Activated naive CD4-positive, alpha-beta T cell treated with anti-CD3 and anti-CD28 coated beads, Interleukin-2, amount 50 U/mL, for 16 hours (primary cell): ENCODE measurements around the gene PRAMEF17.
"Not testable (repeated sequence)": the region's sequence is repeated elsewhere in the genome, so short reads cannot be mapped to it uniquely, and the experiment has no call there.

Experiments
- DNase-seq: peaks from one replicate; pipeline ENCODE4 v3.0.0-alpha.2; 2020

PRAMEF17 gene

GRCh38 chr1:13389332-13389731 is at the start of gene PRAMEF17:
TSS of gene PRAMEF17 (plus strand) at chr1:13389632. CDS start at chr1:13389658, 26 bp downstream.
- DNase-seq = not testable (repeated sequence)

- DNase-seq = not testable (repeated sequence)
These were observed 46.9 kb upstream of the PRAMEF17 start for GRCh38 chr1:13342496-13342895.

- not testable (repeated sequence) for DNase-seq
These were observed 42.4 kb upstream of the PRAMEF17 start, which contains the start of gene PRAMEF14 for GRCh38 chr1:13347034-13347433. TSS of gene PRAMEF14 (minus strand) at chr1:13347134. CDS start at chr1:13345314, 1,820 bp downstream.

- not testable (repeated sequence) for DNase-seq
These were observed 36.0 kb upstream of the PRAMEF17 start for GRCh38 chr1:13353476-13353875.

GRCh38 chr1:13354475-13354874 is 35.0 kb upstream of the PRAMEF17 start:
- DNase-seq = not testable (repeated sequence)

GRCh38 chr1:13356774-13357173 is 32.7 kb upstream of the PRAMEF17 start:
- DNase-seq = not testable (repeated sequence)

GRCh38 chr1:13362364-13362763 is 27.1 kb upstream of the PRAMEF17 start:
- DNase-seq = not testable (repeated sequence)

GRCh38 chr1:13364928-13365327 is 24.5 kb upstream of the PRAMEF17 start:
- not testable (repeated sequence) for DNase-seq

GRCh38 chr1:13366536-13366935 is 22.9 kb upstream of the PRAMEF17 start:
- not testable (repeated sequence) for DNase-seq

GRCh38 chr1:13368544-13368943 is 20.9 kb upstream of the PRAMEF17 start:
- not testable (repeated sequence) for DNase-seq

- not testable (repeated sequence) for DNase-seq
These were observed 10.4 kb upstream of the PRAMEF17 start for GRCh38 chr1:13378983-13379382.

GRCh38 chr1:13380380-13380779 is 9.1 kb upstream of the PRAMEF17 start:
- not testable (repeated sequence) for DNase-seq

- not testable (repeated sequence) for DNase-seq
These were observed 3.6 kb downstream of the PRAMEF17 start for GRCh38 chr1:13393004-13393403.

- not testable (repeated sequence) for DNase-seq
These were observed 5.3 kb downstream of the PRAMEF17 start for GRCh38 chr1:13394761-13395160.

- DNase-seq = not testable (repeated sequence)
These were observed 5.9 kb downstream of the PRAMEF17 start for GRCh38 chr1:13395311-13395710.

- no peak for DNase-seq
These were observed 18.4 kb downstream of the PRAMEF17 start for GRCh38 chr1:13407811-13408210.

GRCh38 chr1:13410150-13410549 is 20.7 kb downstream of the PRAMEF17 start, which contains the start of gene PRAMEF20:
TSS of gene PRAMEF20 (plus strand) at chr1:13410450. CDS start at chr1:13416355, 5,905 bp downstream.
- not testable (repeated sequence) for DNase-seq

GRCh38 chr1:13430495-13430894 is 41.1 kb downstream of the PRAMEF17 start:
- DNase-seq = no peak

- no peak for DNase-seq
These were observed 42.8 kb downstream of the PRAMEF17 start for GRCh38 chr1:13432251-13432650.

- DNase-seq = not testable (repeated sequence)
These were observed 44.4 kb downstream of the PRAMEF17 start for GRCh38 chr1:13433694-13434358.

- DNase-seq = no peak
These were observed 46.0 kb downstream of the PRAMEF17 start for GRCh38 chr1:13435458-13435857.

- DNase-seq = not testable (repeated sequence)
These were observed 49.8 kb downstream of the PRAMEF17 start for GRCh38 chr1:13439104-13439783.
